ENCODE measurements around the gene MAST2. TPM values are rescaled to one million over a fixed set of nuclear protein-coding genes. Genes with fewer than 3 reads are reported as not detected.
"Not testable (repeated sequence)": the region's sequence is repeated elsewhere in the genome, so short reads cannot be mapped to it uniquely, and the experiment has no call there.

Gene MAST2
- total RNA-seq, 1 donor from 2014 or later, result 33.4 TPM

GRCh38 chr1:45945426-45945825 lies 142.0 kb downstream of the MAST2 start:
- Mint-ChIP-seq H3K4me1 (ENCODE audit: low read depth) (no peaks in the 10 kb centered on the region), H3K9me3 (peaks cover 17% of the 10 kb centered on the region), H3K27me3 (ENCODE audit: low read depth) (no peaks in the 10 kb centered on the region), H3K27ac (no peak overlapping the region), H3K36me3 (ENCODE audit: low read depth) (peaks cover 6% of the 10 kb centered on the region), H3K4me3 (ENCODE audit: low read depth) (no peak overlapping the region)
- no peak for DNase-seq (ENCODE audit: low spot score)
- intact Hi-C loops (cut with micrococcal nuclease), result no loop called here

DNA sequence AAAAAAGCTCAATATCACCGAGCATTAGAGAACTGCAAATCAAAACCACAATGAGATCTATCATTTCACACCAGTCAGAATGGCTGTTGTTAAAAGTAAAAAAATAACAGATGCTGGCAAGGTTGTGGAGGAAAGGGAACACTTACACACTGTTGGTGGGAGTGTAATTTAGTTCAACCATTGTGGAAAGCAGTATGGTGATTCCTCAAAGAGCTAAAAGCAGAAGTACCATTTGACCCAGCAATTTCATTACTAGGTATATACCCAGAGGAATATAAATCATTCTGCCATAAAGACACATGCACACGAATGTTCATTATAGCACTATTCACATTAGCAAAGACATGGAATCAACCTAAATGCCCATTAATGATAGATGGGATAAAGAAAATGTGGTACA lies 146.1 kb downstream of the MAST2 start:
- H3K4me3 Mint-ChIP-seq (ENCODE audit: low read depth); DNase-seq (ENCODE audit: low spot score); H3K36me3 Mint-ChIP-seq (ENCODE audit: low read depth); H3K27ac Mint-ChIP-seq; intact Hi-C loops (cut with micrococcal nuclease); H3K4me1 Mint-ChIP-seq (ENCODE audit: low read depth); H3K27me3 Mint-ChIP-seq (ENCODE audit: low read depth): not testable (repeated sequence)
- H3K9me3 Mint-ChIP-seq, result peaks cover 11% of the 10 kb centered on the region

GRCh38 chr1:45952072-45952471 lies 148.7 kb downstream of the MAST2 start:
- intact Hi-C loops (cut with micrococcal nuclease), result no loop called here
- Mint-ChIP-seq H3K27ac (no peak overlapping the region), H3K9me3 (peaks cover 9% of the 10 kb centered on the region), H3K27me3 (ENCODE audit: low read depth) (no peaks in the 10 kb centered on the region), H3K36me3 (ENCODE audit: low read depth) (peaks cover 3% of the 10 kb centered on the region), H3K4me3 (ENCODE audit: low read depth) (no peak overlapping the region), H3K4me1 (ENCODE audit: low read depth) (no peaks in the 10 kb centered on the region)
- no peak for DNase-seq (ENCODE audit: low spot score)

- no peaks in the 10 kb centered on the region for H3K36me3 Mint-ChIP-seq (ENCODE audit: low read depth)
- H3K9me3 Mint-ChIP-seq, result no peaks in the 10 kb centered on the region
- H3K4me1 Mint-ChIP-seq (ENCODE audit: low read depth), result no peaks in the 10 kb centered on the region
- H3K4me3 Mint-ChIP-seq (ENCODE audit: low read depth), result no peak overlapping the region
- intact Hi-C loops (cut with micrococcal nuclease), result no loop called here
- no peaks in the 10 kb centered on the region for H3K27me3 Mint-ChIP-seq (ENCODE audit: low read depth)
- DNase-seq (ENCODE audit: low spot score), result no peak
- H3K27ac Mint-ChIP-seq, result no peak overlapping the region
These were observed 150.8 kb downstream of the MAST2 start for GRCh38 chr1:45953934-45954847.

DNA sequence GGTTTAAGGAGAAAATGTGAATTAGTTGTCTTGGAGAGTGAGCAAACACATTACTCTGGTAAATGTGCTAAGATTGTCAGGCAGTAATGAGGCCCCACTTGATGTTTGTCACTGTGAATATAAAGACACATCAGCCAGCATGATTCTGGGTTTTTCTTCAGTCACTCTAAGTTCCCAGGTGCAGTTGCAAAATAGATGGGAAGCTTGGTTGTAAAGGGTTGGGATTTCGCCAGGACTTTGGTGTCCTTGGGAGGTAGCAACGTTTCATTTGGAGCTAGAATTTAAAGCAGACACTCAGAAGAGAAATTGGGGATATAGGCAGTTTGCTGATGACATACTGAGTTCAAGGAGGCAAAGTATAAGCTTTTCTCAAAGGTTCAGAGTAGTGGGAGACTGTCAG lies 154.3 kb downstream of the MAST2 start:
- Mint-ChIP-seq H3K27me3 (ENCODE audit: low read depth) (no peaks in the 10 kb centered on the region), H3K4me3 (ENCODE audit: low read depth) (no peak overlapping the region), H3K9me3 (no peaks in the 10 kb centered on the region), H3K4me1 (ENCODE audit: low read depth) (no peaks in the 10 kb centered on the region), H3K36me3 (ENCODE audit: low read depth) (peaks cover 15% of the 10 kb centered on the region), H3K27ac (no peak overlapping the region)
- DNase-seq (ENCODE audit: low spot score), result no peak
- intact Hi-C loops (cut with micrococcal nuclease), result no loop called here

DNA sequence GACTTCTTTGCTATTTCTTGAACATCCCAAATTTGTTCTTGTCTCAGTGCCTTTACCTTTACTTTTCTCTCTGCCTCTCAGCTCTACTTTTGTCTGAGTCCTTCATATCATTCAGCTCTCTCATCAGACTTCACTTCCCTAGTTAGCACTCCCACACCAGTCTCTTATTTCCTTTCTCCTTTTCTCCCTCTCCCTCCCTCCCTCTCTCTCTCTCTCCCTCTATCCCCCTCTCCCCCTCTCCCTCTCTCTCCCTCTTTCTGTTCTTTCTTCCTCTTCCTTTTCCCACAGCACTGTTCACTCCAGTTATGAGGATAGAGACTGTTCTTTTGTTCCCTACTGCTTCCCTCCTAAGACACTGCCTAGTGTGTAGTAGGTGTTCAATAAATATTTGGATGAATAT lies 154.9 kb downstream of the MAST2 start:
- intact Hi-C loops (cut with micrococcal nuclease), result no loop called here
- DNase-seq (ENCODE audit: low spot score), result no peak
- Mint-ChIP-seq H3K27ac (no peak overlapping the region), H3K9me3 (no peaks in the 10 kb centered on the region), H3K4me3 (ENCODE audit: low read depth) (no peak overlapping the region), H3K36me3 (ENCODE audit: low read depth) (peaks cover 19% of the 10 kb centered on the region), H3K27me3 (ENCODE audit: low read depth) (no peaks in the 10 kb centered on the region), H3K4me1 (ENCODE audit: low read depth) (no peaks in the 10 kb centered on the region)

DNA sequence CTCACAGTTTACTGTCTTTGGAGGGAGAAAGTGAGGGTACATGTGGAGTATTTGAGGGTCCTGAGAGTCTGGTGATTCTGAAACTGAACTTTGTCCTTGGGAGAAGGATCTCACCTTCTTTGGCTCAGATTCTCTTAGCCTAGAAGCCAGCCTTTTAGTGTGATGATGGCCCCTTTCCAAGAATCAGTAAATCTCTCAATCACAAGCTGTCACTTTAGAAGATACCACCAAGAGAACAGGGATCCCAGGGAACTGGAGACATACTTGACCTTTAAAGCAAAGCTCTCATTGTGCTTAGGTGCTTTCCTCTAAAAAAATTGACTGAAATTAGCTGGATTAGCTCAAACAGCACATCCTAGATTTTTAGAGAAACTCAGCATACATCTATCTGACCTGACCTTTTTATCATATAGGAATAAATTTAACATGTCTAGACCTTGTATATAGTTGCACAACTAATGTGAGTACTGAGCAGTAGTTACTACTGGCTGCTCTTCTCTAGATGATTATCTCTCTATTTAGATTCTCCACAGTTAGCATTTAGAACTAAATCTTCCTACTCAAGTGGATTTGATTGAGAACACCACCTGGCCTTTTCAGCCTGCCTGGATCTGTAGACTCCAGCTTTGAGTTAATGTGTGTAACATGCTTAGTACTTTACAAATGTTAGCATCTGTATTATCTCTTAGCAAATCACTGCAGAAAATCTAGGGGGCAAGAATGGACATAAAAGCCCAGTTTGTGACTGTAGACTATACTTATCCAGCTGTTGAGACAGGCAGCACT lies 157.7 kb downstream of the MAST2 start:
- no peaks in the 10 kb centered on the region for H3K9me3 Mint-ChIP-seq
- no peaks in the 10 kb centered on the region for H3K27me3 Mint-ChIP-seq (ENCODE audit: low read depth)
- intact Hi-C loops (cut with micrococcal nuclease), result no loop called here
- H3K4me3 Mint-ChIP-seq (ENCODE audit: low read depth), result no peak overlapping the region
- H3K4me1 Mint-ChIP-seq (ENCODE audit: low read depth), result no peaks in the 10 kb centered on the region
- H3K27ac Mint-ChIP-seq, result no peak overlapping the region
- no peak for DNase-seq (ENCODE audit: low spot score)
- peaks cover 30% of the 10 kb centered on the region for H3K36me3 Mint-ChIP-seq (ENCODE audit: low read depth)

DNA sequence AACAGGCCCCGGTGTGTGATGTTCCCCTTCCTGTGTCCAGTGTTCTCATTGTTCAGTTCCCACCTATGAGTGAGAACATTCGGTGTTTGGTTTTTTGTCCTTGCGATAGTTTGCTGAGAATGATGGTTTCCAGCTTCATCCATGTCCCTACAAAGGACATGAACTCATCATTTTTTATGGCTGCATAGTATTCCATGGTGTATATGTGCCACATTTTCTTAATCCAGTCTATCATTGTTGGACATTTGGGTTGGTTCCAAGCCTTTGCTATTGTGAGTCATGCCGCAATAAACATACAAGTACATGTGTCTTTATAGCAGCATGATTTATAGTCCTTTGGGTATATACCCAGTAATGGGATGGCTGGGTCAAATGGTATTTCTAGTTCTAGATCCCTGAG lies 158.5 kb downstream of the MAST2 start:
- H3K4me3 Mint-ChIP-seq (ENCODE audit: low read depth); intact Hi-C loops (cut with micrococcal nuclease); H3K27me3 Mint-ChIP-seq (ENCODE audit: low read depth); H3K4me1 Mint-ChIP-seq (ENCODE audit: low read depth); H3K27ac Mint-ChIP-seq; H3K9me3 Mint-ChIP-seq; DNase-seq (ENCODE audit: low spot score): not testable (repeated sequence)
- peaks cover 30% of the 10 kb centered on the region for H3K36me3 Mint-ChIP-seq (ENCODE audit: low read depth)

DNA sequence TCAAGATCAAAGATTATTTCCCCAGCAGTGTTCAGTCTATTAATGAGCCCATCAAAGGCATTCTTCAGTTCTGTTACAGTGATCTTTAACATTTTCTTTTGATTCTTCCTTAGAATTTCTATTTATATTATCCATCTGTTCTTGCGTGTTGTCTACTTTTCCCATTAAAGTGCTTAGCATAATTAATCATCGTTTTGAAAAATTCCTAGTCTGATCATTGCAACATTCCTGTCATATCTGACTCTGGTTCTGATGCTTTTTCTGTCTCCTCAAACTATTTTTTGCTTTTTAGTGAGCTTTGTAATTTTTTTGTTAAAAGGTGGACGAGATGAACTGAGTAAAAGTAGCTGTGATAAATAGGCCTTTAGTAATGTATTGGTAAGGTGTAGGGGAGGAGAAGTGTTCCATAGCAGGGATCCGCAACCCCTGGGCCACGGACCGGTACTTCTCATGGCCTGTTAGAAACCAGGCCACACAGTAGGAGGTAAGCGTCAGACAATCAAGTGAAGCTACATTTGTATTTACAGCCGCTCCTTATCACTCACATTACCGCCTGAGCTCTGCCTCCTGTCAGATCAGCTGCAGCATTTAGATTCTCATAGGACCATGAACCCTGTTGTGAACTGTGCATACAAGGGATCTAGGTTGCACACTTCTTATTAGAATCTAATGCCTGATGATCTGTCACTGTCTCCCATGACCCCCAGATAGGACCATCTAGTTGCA lies 165.7 kb downstream of the MAST2 start:
- Mint-ChIP-seq H3K27ac (no peak overlapping the region), H3K9me3 (no peaks in the 10 kb centered on the region), H3K4me3 (ENCODE audit: low read depth) (no peak overlapping the region), H3K27me3 (ENCODE audit: low read depth) (no peaks in the 10 kb centered on the region), H3K4me1 (ENCODE audit: low read depth) (no peaks in the 10 kb centered on the region), H3K36me3 (ENCODE audit: low read depth) (peaks cover 6% of the 10 kb centered on the region)
- intact Hi-C loops (cut with micrococcal nuclease), result no loop called here
- DNase-seq (ENCODE audit: low spot score), result no peak

GRCh38 chr1:45969866-45970265 lies 166.5 kb downstream of the MAST2 start:
- DNase-seq (ENCODE audit: low spot score), result no peak
- Mint-ChIP-seq H3K4me1 (ENCODE audit: low read depth) (no peaks in the 10 kb centered on the region), H3K27ac (no peak overlapping the region), H3K36me3 (ENCODE audit: low read depth) (peaks cover 3% of the 10 kb centered on the region), H3K4me3 (ENCODE audit: low read depth) (no peak overlapping the region), H3K9me3 (no peaks in the 10 kb centered on the region), H3K27me3 (ENCODE audit: low read depth) (no peaks in the 10 kb centered on the region)
- intact Hi-C loops (cut with micrococcal nuclease), result no loop called here

DNA sequence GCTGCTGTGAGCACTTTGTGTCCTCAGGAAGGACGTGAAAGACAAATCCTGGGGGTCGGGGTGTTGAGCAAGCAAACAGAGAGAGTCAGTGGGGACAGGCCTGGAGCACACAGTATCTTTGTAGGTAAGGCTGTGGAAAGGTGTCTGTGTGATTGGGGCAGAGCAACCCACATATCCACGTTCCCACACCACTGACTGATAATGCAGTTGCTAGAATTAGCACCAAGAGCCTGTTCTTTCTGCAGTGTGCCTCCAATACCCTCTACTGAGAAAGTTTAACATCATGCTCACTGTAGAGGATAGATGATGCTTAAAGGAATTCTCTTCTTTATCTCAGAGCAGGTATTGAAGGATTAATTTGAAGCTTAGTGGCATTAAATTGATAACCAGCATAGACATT lies 167.9 kb downstream of the MAST2 start:
- no peak overlapping the region for H3K27ac Mint-ChIP-seq
- H3K27me3 Mint-ChIP-seq (ENCODE audit: low read depth), result no peaks in the 10 kb centered on the region
- H3K4me1 Mint-ChIP-seq (ENCODE audit: low read depth), result no peaks in the 10 kb centered on the region
- H3K36me3 Mint-ChIP-seq (ENCODE audit: low read depth), result no peaks in the 10 kb centered on the region
- H3K9me3 Mint-ChIP-seq, result no peaks in the 10 kb centered on the region
- intact Hi-C loops (cut with micrococcal nuclease), result no loop called here
- H3K4me3 Mint-ChIP-seq (ENCODE audit: low read depth), result no peak overlapping the region
- DNase-seq (ENCODE audit: low spot score), result no peak

DNA sequence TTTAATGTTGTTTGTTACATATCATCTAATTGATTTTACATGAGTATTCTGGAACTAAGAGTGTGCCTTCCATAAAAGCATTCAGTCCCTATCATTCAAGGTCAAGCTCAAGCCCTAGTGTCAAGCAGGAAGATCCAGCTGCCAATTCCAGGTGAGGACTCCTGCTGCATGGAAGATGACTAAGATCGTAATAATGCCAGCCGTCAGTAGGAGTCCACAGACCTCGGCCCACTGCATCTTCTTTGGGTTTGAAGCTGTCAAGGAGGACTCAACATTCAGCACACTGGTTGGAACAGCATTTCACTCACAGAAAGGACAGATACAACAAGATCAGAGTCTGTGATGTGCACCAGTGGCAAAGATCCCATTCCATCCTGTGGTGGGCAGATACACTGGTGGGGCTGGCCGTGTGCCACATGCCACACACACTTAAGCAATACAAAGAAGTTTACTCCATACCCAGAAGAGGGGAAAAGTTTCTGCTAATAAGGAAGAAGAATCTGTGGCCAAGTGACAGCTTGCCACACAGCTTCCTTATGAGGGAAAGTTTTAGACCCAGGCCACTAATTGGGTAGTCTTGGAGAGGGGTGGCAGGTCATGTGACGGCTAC lies 168.6 kb downstream of the MAST2 start:
- no peak overlapping the region for H3K27ac Mint-ChIP-seq
- H3K4me3 Mint-ChIP-seq (ENCODE audit: low read depth), result no peak overlapping the region

More for the DNA sequence above, 168.6 kb downstream of the MAST2 start:
- no peaks in the 10 kb centered on the region for H3K27me3 Mint-ChIP-seq (ENCODE audit: low read depth)
- no peaks in the 10 kb centered on the region for H3K9me3 Mint-ChIP-seq
- intact Hi-C loops (cut with micrococcal nuclease), result no loop called here
- H3K4me1 Mint-ChIP-seq (ENCODE audit: low read depth), result no peaks in the 10 kb centered on the region
- DNase-seq (ENCODE audit: low spot score), result no peak
- H3K36me3 Mint-ChIP-seq (ENCODE audit: low read depth), result no peaks in the 10 kb centered on the region

Measured in activated T-helper 2 cell treated with anti-CD3 and anti-CD28 coated beads, Interferon-gamma antibody, Interleukin-2, Interleukin-4, amounts not matched to agents 10 μg/mL and 5 μg/mL and 100 μg/mL, durations not matched to agents 14 hours and 24 hours and 36 hours (primary cell).